Endodermal cell (in vitro differentiated cells): ENCODE results near the gene TDRKH. TPM values are rescaled to one million over a fixed set of nuclear protein-coding genes. Genes with fewer than 3 reads are reported as not detected.

Source experiments
- DNase-seq: peaks from one replicate; pipeline ENCODE4 v3.0.0-alpha.2; 2017
- H3K27ac ChIP-seq: 2 replicates; pipeline ENCODE4 v1.5.1; 2013; ENCODE audit warnings: mild to moderate bottlenecking, low read depth, low read length, moderate library complexity
- H3K27me3 ChIP-seq: 2 replicates; pipeline ENCODE4 v1.6.1; 2013; ENCODE audit warnings: mild to moderate bottlenecking, low read length, moderate library complexity; ENCODE audit not compliant: insufficient read depth, control insufficient read depth, poor library complexity, severe bottlenecking
- H3K36me3 ChIP-seq: 2 replicates; pipeline ENCODE4 v1.7.0; 2013; ENCODE audit warnings: mild to moderate bottlenecking, low read length, moderate library complexity; ENCODE audit not compliant: control insufficient read depth, insufficient read depth
- H3K4me1 ChIP-seq: one replicate; pipeline ENCODE4 v1.7.0; 2013; ENCODE audit warnings: low read length; ENCODE audit not compliant: control insufficient read depth, insufficient read depth
- H3K4me3 ChIP-seq: 2 replicates; pipeline ENCODE4 v1.5.1; 2013; ENCODE audit warnings: mild to moderate bottlenecking, low read length, moderate library complexity
- H3K9ac ChIP-seq: 2 replicates; pipeline ENCODE4 v1.6.1; 2013; ENCODE audit warnings: mild to moderate bottlenecking, low read length, moderate library complexity; ENCODE audit not compliant: poor library complexity, severe bottlenecking; ENCODE audit errors: extremely low read depth
- H3K9me3 ChIP-seq: 2 replicates; pipeline ENCODE4 v1.6.1; 2013; ENCODE audit warnings: mild to moderate bottlenecking, low read length, moderate library complexity; ENCODE audit not compliant: control insufficient read depth
- H3K27ac Mint-ChIP-seq: 2 replicates; pipeline ENCODE4 v1.8.0; 2020; ENCODE audit warnings: mixed read lengths
- H3K27me3 Mint-ChIP-seq: 2 replicates; pipeline ENCODE4 v1.8.0; 2021; ENCODE audit warnings: mild to moderate bottlenecking, mixed read lengths; ENCODE audit not compliant: insufficient read depth
- H3K36me3 Mint-ChIP-seq: 2 replicates; pipeline ENCODE4 v1.8.0; 2020; ENCODE audit warnings: low read depth, mixed read lengths
- H3K4me1 Mint-ChIP-seq: 2 replicates; pipeline ENCODE4 v1.8.0; 2020; ENCODE audit warnings: mixed read lengths
- H3K4me3 Mint-ChIP-seq: 2 replicates; pipeline ENCODE4 v1.8.0; 2020; ENCODE audit warnings: mild to moderate bottlenecking, moderate library complexity, mixed read lengths
- H3K9me3 Mint-ChIP-seq: 2 replicates; pipeline ENCODE4 v1.8.0; 2020; ENCODE audit warnings: mild to moderate bottlenecking, mixed read lengths
- WGBS, 2 experiments: methylation state at CpG; one replicate each; pipeline versions ENCODE4 v1.1.5 to v1.1.7; 2013; ENCODE audit warnings: missing lambda C conversion rate in 2 of 2, mixed read lengths in 1 of 2; ENCODE audit not compliant: insufficient coverage in 1 of 2, insufficient read length in 1 of 2; 5-methylcytosine and 5-hydroxymethylcytosine counted together
- total RNA-seq, 2 donors: library from RNA; stranded (reverse); fragmentation: NEBNext Ultra II Directional in 1 of 2; extraction: Animal tissue kit (Norgen Biotek cat#: 25700) in 1 of 2; gene quantifications; 2 replicates in 1 of 2; 3 replicates in 1 of 2; pipeline ENCODE4 v1.2.1, GENCODE V29; 2021
- TF ChIP-seq, protein P1 (sequence below): fragments of 200-600 bp; sonication (generic); conservative IDR thresholded peaks from 2 replicates; pipeline ENCODE4 v1.5.0; 2021; ENCODE audit warnings: antibody characterized with exemption, mild to moderate bottlenecking

TDRKH gene
- total RNA-seq, 2 donors from 2014 or later, result 14.9 to 15.0 TPM

DNA sequence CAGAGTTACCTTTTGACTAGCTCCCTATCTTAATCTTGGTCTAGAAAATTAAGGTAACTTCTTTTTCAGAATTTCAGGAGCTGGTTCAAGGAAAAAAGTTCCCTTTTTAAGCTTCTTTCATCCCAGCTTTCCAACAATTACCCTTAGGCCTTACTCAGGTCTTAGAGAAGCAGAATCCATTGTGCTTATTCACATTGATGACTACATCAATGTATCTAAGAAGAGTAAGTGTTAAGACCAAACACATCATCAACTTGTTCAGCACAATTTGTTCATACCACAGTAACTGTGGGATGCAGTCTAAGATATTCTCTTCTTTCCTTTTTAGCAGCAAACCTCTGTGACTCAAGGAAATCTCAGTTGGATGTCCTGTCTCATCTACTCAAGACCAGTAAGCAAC lies 31.1 kb downstream of the TDRKH start:
- TF ChIP-seq, protein P1, sequence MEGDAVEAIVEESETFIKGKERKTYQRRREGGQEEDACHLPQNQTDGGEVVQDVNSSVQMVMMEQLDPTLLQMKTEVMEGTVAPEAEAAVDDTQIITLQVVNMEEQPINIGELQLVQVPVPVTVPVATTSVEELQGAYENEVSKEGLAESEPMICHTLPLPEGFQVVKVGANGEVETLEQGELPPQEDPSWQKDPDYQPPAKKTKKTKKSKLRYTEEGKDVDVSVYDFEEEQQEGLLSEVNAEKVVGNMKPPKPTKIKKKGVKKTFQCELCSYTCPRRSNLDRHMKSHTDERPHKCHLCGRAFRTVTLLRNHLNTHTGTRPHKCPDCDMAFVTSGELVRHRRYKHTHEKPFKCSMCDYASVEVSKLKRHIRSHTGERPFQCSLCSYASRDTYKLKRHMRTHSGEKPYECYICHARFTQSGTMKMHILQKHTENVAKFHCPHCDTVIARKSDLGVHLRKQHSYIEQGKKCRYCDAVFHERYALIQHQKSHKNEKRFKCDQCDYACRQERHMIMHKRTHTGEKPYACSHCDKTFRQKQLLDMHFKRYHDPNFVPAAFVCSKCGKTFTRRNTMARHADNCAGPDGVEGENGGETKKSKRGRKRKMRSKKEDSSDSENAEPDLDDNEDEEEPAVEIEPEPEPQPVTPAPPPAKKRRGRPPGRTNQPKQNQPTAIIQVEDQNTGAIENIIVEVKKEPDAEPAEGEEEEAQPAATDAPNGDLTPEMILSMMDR, result no peak
- H3K4me1 ChIP-seq, result no peaks in the 10 kb centered on the region

DNA sequence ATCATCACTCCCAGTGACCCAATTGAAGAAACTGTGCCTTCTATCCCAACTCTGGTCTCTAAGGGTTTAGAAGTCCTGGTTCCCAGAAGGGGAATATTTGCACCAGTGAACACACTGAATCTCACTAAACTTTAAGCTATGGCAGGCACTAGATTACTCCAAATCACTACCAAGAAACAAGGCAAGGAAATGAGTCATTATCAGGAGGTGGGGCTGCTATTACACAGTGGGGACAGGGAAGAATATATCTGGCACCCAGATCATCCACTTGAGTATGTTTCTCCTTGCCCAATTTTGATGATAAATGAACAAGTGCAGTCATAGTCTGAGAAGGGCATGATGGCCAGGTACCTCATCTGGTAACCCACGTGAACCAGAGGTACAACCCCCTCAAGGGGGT lies 34.0 kb downstream of the TDRKH start:
- DNase-seq, result no peak
- TF ChIP-seq, protein P1, result no peak
- no peaks in the 10 kb centered on the region for H3K9me3 ChIP-seq
- H3K4me1 ChIP-seq, result no peaks in the 10 kb centered on the region
- Mint-ChIP-seq H3K9me3 (no peaks in the 10 kb centered on the region), H3K4me1 (no peaks in the 10 kb centered on the region), H3K27me3 (peaks cover 3% of the 10 kb centered on the region), H3K36me3 (peaks cover 21% of the 10 kb centered on the region), H3K4me3 (no peak overlapping the region), H3K27ac (no peak overlapping the region)
- no peak overlapping the region for H3K9ac ChIP-seq
- H3K36me3 ChIP-seq, result peaks cover 30% of the 10 kb centered on the region
- H3K27me3 ChIP-seq, result no peaks in the 10 kb centered on the region
- no peak overlapping the region for H3K4me3 ChIP-seq
- H3K27ac ChIP-seq, result no peak overlapping the region
- 68 to 86% methylated on average over 1 of the region's 1 CpG for WGBS, 2 experiments

More for the DNA sequence above, 31.1 kb downstream of the TDRKH start:
- peaks cover 40% of the 10 kb centered on the region for H3K36me3 ChIP-seq
- H3K36me3 Mint-ChIP-seq, result peaks cover 32% of the 10 kb centered on the region
- no peak overlapping the region for H3K4me3 ChIP-seq
- no peak overlapping the region for H3K27ac ChIP-seq
- H3K9ac ChIP-seq, result no peak overlapping the region
- no peak for DNase-seq
- no peak overlapping the region for H3K4me3 Mint-ChIP-seq
- peaks cover 8% of the 10 kb centered on the region for H3K4me1 Mint-ChIP-seq
- H3K27me3 Mint-ChIP-seq, result no peaks in the 10 kb centered on the region
- no peaks in the 10 kb centered on the region for H3K9me3 Mint-ChIP-seq
- no peak overlapping the region for H3K27ac Mint-ChIP-seq
- no peaks in the 10 kb centered on the region for H3K27me3 ChIP-seq
- no peaks in the 10 kb centered on the region for H3K9me3 ChIP-seq

DNA sequence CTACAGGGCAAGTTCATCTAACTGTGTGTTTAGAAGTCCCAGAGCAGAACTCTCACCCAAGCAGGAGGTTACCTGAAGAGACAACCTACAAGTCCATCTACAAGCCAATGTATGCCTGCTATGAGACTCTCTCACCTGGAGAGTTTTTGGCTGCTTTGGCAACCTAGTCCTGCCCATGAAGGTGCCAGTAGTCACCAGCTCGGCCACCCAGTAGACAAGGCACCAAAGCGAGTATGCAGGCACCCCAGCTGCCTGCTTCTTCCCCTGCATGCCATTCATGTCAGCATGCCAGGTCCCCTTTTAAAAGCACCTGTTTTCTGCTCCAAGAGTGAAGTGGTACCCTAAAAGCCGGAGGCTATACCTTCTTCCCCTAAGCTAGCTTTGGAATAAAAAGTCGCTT lies 48.8 kb downstream of the TDRKH start:
- no peaks in the 10 kb centered on the region for H3K4me1 ChIP-seq
- H3K9ac ChIP-seq, result no peak overlapping the region
- no peaks in the 10 kb centered on the region for H3K36me3 Mint-ChIP-seq
- H3K27me3 ChIP-seq, result peaks cover 29% of the 10 kb centered on the region
- no peak overlapping the region for H3K27ac Mint-ChIP-seq
- WGBS, 2 experiments, result 88 to 93% methylated on average over 4 of the region's 4 CpGs
- no peaks in the 10 kb centered on the region for H3K36me3 ChIP-seq
- H3K27me3 Mint-ChIP-seq, result peaks cover 24% of the 10 kb centered on the region
- no peak overlapping the region for H3K4me3 Mint-ChIP-seq
- no peak overlapping the region for H3K4me3 ChIP-seq
- TF ChIP-seq, protein P1, result no peak
- H3K27ac ChIP-seq, result no peak overlapping the region
- no peak for DNase-seq
- peaks cover 19% of the 10 kb centered on the region for H3K9me3 Mint-ChIP-seq
- H3K4me1 Mint-ChIP-seq, result no peaks in the 10 kb centered on the region
- peaks cover 18% of the 10 kb centered on the region for H3K9me3 ChIP-seq
